DMS53 treated with DMSO at 0.1 percent for 48 hours (cell line): ENCODE measurements around the gene ESPNL.

Experiments
- DNase-seq: peaks from one replicate; lab custom pipeline; 2025; ENCODE audit not compliant: unreplicated experiment; lab: John Stamatoyannopoulos, UW

ESPNL gene

DNA sequence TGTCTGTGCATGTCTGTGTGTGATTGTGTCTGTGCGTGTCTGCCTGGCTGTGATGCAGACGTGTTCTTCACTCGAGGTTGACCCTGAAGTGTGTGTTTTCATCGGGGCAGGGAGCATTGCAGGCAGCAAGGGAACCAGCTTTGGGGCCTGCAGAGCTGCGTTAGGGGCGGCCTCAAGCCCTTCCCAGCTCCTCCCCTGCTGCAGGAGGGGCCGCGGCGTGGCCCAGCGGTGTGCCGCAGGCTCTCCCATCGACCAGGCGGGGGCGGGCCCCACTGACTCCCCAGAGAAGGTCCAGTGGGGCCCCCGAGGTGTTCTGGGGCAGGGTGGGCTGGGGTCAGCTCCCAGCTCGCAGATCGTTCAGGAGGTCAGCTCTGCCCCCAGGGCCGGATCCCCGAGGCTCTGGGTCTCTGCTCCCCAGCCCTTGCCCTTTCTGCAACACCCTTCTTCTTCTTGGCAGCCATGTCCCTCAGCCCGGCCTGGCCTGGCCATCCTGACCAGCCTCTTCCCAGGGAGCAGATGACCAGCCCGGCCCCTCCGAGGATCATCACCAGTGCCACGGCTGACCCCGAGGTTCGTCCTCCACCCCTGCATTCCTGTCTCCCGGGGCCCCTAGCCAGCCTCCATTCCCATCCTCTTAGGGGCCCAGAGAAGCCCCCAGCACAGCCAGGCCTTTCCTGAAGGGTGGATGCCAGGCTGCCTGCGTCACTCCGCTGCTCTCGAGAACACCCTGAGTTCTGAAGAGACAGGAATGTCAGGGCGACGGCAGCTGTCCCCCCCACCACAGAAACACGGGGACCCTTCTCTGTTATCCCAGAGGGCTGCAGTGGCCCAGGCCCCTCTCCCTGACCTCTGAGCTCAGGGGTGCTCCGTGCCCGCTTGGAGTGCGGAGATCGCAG lies 27.3 kb downstream of the ESPNL start:
- no peak for DNase-seq

DNA sequence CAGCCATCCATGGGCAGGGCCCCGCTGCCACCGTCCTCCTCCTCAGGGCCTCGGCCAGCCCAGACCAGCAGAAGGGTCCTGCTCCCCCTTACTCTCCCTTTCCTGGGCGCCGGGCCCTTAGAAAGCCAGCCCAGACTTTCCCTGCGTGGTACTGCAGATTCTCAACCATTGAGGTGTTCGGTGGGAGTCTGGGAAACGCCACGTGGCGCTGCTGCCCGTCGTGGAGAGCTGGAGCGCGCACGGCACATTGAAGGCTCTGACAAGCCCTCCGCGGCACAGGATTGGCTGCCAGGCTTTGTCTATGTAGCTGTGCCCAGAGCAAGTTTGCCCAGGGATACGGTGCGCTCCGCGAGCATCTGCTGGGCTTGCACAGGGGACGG lies 27.9 kb downstream of the ESPNL start:
- DNase-seq, result no peak

DNA sequence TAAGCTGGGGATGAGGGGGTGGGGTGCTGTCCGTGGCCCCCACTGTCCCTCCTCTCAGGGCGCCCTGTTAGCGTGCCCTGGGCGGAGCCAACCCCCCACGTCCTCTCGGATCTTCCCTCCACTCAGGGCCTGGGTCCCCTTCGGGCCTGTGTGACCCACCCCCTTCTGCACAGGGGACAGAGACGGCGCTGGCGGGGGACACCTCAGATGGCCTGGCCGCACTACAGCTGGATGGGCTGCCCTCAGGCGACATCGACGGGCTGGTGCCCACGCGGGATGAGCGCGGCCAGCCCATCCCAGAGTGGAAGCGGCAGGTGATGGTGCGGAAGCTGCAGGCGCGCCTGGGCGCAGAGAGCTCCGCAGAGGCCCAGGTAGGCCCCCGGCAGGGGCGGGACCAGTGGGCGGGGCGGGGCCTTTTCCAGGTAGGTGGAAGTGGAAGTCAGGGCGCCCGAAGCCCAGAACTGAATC lies 28.4 kb downstream of the ESPNL start:
- DNase-seq, result no peak

DNA sequence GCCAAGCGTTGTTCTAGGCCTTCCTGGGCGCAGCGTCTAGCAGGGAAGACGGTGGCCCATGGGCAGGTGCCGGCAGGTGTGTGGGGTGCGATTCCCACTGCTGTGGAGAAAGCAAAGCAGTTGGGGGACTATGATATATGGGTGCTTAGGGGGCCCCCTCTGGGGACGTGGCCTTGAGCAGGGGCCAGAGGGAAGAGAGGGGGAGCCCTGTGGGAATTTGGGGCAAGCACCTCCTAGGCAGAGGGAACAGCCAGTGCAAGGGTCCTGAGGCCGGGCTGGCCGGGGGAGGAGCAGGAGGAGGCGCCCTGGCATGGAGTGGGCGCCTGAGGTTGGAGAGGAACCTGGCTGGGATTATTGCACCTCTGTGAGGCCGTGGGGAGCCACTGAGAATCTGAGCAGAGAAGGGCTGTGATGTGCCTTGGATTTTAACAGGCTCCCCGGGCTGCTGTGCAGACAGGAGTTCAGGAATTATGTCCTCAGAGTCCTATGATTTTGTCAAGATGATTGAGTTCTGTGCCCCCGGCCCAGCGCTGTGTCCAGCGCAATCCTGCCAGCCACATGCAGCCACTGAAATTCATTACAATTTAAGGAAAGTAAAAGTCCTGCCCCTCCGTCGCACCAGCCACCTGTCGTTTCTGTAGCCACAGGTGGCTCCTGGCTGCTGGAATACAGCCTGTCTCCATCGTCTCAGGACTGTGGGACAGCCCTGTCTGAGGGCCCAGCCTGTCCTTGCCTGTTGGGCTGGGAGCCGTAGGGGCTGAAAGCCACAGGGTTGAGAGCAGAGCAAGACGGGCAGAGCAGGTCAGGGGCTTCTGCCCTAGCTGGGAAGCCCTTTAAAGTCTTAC lies 29.2 kb downstream of the ESPNL start:
- DNase-seq, result no peak

DNA sequence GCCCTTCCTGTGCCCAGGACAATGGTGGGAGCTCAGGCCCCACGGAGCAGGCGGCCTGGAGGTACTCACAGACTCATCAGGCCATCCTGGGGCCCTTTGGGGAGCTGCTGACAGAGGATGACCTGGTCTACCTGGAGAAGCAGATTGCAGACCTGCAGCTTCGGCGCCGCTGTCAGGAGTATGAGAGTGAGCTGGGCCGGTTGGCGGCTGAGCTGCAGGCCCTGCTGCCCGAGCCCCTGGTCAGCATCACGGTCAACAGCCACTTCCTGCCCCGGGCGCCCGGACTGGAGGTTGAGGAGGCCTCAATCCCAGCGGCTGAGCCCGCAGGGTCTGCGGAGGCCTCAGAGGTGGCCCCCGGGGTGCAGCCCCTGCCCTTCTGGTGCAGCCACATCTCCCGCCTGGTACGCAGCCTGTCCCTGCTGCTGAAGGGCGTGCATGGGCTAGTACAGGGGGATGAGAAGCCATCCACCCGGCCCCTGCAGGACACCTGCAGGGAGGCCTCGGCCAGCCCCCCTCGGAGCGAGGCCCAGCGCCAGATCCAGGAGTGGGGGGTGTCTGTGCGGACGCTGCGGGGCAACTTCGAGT lies 30.1 kb downstream of the ESPNL start:
- DNase-seq, result no peak

GRCh38 chr2:238130696-238131628 lies 30.8 kb downstream of the ESPNL start:
- DNase-seq, result peak; percentile 79

DNA sequence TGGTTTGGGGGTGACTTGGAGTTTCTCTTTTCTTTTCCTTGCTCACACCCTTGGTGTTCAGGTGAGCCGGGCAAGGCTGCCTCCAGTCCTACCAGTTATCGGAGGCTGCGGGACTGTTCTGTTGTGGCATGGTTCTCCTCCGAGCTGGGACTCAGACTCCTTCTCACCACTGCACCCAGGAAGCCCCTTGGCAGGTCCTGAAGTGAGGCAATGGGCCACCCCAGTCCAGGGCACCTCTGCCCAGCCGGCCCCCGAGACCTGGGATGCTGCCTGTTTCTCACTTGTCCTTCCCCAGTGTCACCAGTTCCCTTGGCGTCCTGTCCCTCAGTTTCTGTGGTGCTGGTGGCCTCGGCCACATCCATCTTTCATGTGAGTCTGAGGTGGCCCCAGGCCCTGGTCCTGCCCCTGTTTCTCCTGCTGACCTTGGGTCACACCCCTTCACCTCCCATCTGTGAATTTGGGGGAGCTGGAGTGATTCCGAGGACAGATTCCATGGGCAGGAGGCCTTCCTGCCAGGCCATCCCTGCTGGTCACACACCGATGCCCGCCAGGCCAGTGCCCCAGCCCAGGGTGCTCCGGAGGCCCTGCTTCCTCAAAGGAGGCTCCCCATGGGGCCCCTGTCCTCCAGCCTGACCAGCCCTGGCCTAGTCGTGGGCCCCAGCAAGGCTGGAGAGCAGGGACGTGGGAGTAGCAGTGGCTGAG lies 31.8 kb downstream of the ESPNL start:
- no peak for DNase-seq

GRCh38 chr2:238132463-238133450 lies 32.6 kb downstream of the ESPNL start:
- no peak for DNase-seq

GRCh38 chr2:238133499-238134392 lies 33.6 kb downstream of the ESPNL start:
- no peak for DNase-seq

DNA sequence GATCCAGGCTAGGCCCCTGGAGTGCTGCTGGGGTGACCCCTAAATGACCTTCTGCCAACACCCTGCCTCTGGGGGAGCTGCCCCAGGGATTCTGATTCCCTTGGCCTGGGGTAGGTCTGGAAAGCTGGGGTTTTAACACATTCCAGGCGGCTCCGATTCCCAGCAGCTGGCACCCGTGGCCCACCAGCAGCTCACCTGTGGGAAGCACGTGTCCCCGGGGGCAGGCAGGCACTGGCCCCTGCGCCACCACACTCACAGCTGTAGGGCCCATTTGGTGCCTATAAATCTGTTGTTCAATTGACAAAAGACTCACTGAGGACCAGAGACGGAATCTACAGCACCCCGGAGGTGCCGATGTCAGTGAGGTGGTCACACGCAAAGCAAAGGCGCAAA lies 34.2 kb downstream of the ESPNL start:
- DNase-seq, result no peak

DNA sequence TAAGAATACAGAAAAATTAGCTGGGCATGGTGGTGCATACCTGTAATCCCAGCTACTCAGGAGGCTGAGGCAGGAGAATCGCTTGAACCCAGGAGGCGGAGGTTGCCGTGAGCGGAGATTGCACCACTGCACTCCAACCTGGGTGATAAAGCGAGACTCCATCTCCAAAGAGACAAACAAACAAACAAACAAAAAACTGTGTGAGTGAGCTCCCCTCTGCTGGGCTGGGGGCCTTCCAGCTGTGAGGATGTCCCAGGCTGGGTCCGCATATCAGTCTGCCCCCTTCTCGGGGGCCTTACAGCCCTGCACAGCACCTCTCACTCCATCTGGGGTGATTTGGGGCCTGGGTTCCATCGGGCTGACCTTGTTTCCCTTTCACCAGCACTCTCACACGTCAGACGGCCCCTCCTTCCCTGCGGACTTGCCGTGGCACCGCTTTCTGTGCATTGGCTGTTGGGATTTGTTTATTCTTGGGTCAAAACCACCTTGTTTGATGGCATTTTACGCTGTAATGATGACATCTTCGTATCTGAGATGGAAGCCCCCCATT lies 35.5 kb downstream of the ESPNL start:
- DNase-seq, result no peak

- DNase-seq, result peak; percentile 29
These were observed 36.8 kb downstream of the ESPNL start for GRCh38 chr2:238136820-238137537.

GRCh38 chr2:238137885-238138284 lies 37.7 kb downstream of the ESPNL start:
- DNase-seq, result no peak

- DNase-seq, result no peak
These were observed 38.4 kb downstream of the ESPNL start, which contains the start of gene KLHL30 for GRCh38 chr2:238138331-238139195. Gene KLHL30, plus strand, starts transcription at chr2:238138668. Its CDS starts 2,087 bp downstream, at chr2:238140755.

DNA sequence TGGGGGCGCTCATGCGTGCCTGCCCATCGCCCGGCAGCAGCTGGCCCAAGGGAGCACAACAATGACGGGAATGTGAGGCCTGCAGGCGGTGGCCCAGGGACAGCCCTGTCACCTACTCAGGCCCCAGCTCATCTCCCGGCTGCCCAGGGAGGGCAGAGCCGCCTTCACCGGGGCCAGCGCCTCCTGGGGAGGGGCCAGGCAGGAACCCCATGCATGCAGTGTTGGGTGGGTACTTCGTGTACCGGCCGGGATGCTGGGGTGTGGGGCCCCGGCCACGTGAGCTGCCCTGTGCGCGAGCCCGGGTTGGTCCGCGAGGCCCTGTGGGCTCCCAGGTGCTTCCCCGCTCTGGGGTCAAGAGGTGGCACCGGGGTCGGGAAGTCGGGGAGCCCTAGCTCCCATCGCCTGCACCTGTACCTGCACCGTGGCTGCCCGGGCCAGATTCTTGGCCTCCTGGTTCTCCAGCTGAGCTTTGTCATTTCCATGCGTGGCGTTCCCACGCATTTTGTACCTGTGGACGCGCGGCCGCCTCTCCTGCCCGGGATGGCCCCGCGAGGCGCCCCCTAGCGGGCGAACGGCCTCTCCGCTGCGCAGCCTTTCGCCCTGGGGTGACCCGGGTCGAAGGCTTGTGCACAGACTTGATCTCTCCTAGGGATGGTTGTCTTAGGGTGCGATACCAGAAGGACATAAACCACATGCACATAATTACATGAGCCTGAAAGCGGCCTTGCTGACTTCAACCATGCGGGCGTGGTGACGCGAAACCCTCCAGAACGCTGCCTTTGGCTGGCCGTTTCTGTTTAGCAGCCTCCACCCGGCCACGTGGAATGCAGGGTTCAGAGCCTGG lies 39.3 kb downstream of the ESPNL start:
- no peak for DNase-seq
